Endodermal cell (in vitro differentiated cells): ENCODE results near the gene VTN. TPM values are rescaled to one million over a fixed set of nuclear protein-coding genes. Genes with fewer than 3 reads are reported as not detected.

Experiments used
- DNase-seq: peaks from one replicate; pipeline ENCODE4 v3.0.0-alpha.2; 2017
- H3K27ac ChIP-seq: 2 replicates; pipeline ENCODE4 v1.5.1; 2013; ENCODE audit warnings: mild to moderate bottlenecking, low read depth, low read length, moderate library complexity
- H3K27me3 ChIP-seq: 2 replicates; pipeline ENCODE4 v1.6.1; 2013; ENCODE audit warnings: mild to moderate bottlenecking, low read length, moderate library complexity; ENCODE audit not compliant: insufficient read depth, control insufficient read depth, poor library complexity, severe bottlenecking
- H3K36me3 ChIP-seq: 2 replicates; pipeline ENCODE4 v1.7.0; 2013; ENCODE audit warnings: mild to moderate bottlenecking, low read length, moderate library complexity; ENCODE audit not compliant: control insufficient read depth, insufficient read depth
- H3K4me1 ChIP-seq: one replicate; pipeline ENCODE4 v1.7.0; 2013; ENCODE audit warnings: low read length; ENCODE audit not compliant: control insufficient read depth, insufficient read depth
- H3K4me3 ChIP-seq: 2 replicates; pipeline ENCODE4 v1.5.1; 2013; ENCODE audit warnings: mild to moderate bottlenecking, low read length, moderate library complexity
- H3K9ac ChIP-seq: 2 replicates; pipeline ENCODE4 v1.6.1; 2013; ENCODE audit warnings: mild to moderate bottlenecking, low read length, moderate library complexity; ENCODE audit not compliant: poor library complexity, severe bottlenecking; ENCODE audit errors: extremely low read depth
- H3K9me3 ChIP-seq: 2 replicates; pipeline ENCODE4 v1.6.1; 2013; ENCODE audit warnings: mild to moderate bottlenecking, low read length, moderate library complexity; ENCODE audit not compliant: control insufficient read depth
- H3K27ac Mint-ChIP-seq: 2 replicates; pipeline ENCODE4 v1.8.0; 2020; ENCODE audit warnings: mixed read lengths
- H3K27me3 Mint-ChIP-seq: 2 replicates; pipeline ENCODE4 v1.8.0; 2021; ENCODE audit warnings: mild to moderate bottlenecking, mixed read lengths; ENCODE audit not compliant: insufficient read depth
- H3K36me3 Mint-ChIP-seq: 2 replicates; pipeline ENCODE4 v1.8.0; 2020; ENCODE audit warnings: low read depth, mixed read lengths
- H3K4me1 Mint-ChIP-seq: 2 replicates; pipeline ENCODE4 v1.8.0; 2020; ENCODE audit warnings: mixed read lengths
- H3K4me3 Mint-ChIP-seq: 2 replicates; pipeline ENCODE4 v1.8.0; 2020; ENCODE audit warnings: mild to moderate bottlenecking, moderate library complexity, mixed read lengths
- H3K9me3 Mint-ChIP-seq: 2 replicates; pipeline ENCODE4 v1.8.0; 2020; ENCODE audit warnings: mild to moderate bottlenecking, mixed read lengths
- CTCF ChIP-seq: fragments of 200-600 bp; sonication (generic); conservative IDR thresholded peaks from 2 replicates; pipeline ENCODE4 v1.5.0; 2021; ENCODE audit warnings: antibody characterized with exemption, mild to moderate bottlenecking
- WGBS, 2 experiments: methylation state at CpG; one replicate each; pipeline versions ENCODE4 v1.1.5 to v1.1.7; 2013; ENCODE audit warnings: missing lambda C conversion rate in 2 of 2, mixed read lengths in 1 of 2; ENCODE audit not compliant: insufficient coverage in 1 of 2, insufficient read length in 1 of 2; 5-methylcytosine and 5-hydroxymethylcytosine counted together
- total RNA-seq, 2 donors: library from RNA; stranded (reverse); fragmentation: NEBNext Ultra II Directional in 1 of 2; extraction: Animal tissue kit (Norgen Biotek cat#: 25700) in 1 of 2; gene quantifications; 2 replicates in 1 of 2; 3 replicates in 1 of 2; pipeline ENCODE4 v1.2.1, GENCODE V29; 2021

Gene VTN
- total RNA-seq, 2 donors from 2014 or later = 2.5 to 6.7 TPM

DNA sequence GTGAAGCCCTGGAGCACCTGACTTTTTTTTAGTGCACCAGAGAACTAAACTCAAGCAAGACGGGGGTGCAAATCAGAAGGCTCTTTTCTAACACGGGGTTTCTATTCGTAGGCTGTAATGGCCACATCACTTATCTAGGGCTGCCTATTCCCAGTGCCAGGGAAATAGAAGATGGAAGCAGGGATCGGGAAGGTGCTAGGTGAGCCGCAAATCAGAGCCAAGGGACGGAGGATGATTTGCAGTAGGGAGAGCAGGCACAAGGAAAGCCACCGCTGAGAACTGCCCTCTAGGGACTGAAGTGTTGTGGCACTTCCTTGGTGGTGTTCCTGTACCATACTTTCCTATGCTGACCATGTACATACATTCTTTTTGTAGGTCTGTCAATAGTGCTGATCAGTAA, 43.7 kb upstream of the VTN start:
- H3K9me3 ChIP-seq = no peaks in the 10 kb centered on the region
- peak; percentile 42 for TF ChIP-seq CTCF
- H3K4me1 ChIP-seq = no peaks in the 10 kb centered on the region
- Mint-ChIP-seq H3K9me3 (no peaks in the 10 kb centered on the region), H3K27me3 (peaks cover 42% of the 10 kb centered on the region), H3K27ac (no peak overlapping the region), H3K4me3 (no peak overlapping the region), H3K4me1 (peaks cover 7% of the 10 kb centered on the region), H3K36me3 (no peaks in the 10 kb centered on the region)
- H3K9ac ChIP-seq = no peak overlapping the region
- H3K36me3 ChIP-seq = no peaks in the 10 kb centered on the region
- peak; percentile 75 for DNase-seq
- no peak overlapping the region for H3K4me3 ChIP-seq
- 74 to 75% methylated on average over 7 of the region's 7 CpGs for WGBS, 2 experiments
- no peaks in the 10 kb centered on the region for H3K27me3 ChIP-seq
- no peak overlapping the region for H3K27ac ChIP-seq

DNA sequence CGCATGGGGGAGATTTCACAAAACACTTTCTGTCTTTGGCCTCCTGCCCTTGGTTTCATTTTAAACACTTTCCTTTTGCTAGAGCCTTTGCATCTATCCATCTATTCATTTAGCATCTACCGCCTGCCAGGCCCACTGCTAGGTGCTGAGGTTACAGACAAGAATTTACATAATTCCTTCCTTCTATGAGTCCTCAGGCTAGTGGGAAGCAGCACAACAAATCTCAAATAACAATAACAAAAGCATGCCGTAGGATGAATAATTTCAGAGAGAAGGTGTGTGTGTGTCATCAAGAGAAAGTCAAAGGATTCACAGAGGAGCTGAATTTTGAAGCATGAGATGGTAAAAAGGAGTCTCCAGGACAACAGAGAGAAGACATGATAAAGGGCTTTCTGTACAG, 42.0 kb upstream of the VTN start:
- Mint-ChIP-seq H3K4me1 (peaks cover 23% of the 10 kb centered on the region), H3K4me3 (no peak overlapping the region), H3K27me3 (peaks cover 33% of the 10 kb centered on the region), H3K27ac (no peak overlapping the region), H3K9me3 (no peaks in the 10 kb centered on the region), H3K36me3 (no peaks in the 10 kb centered on the region)
- no peaks in the 10 kb centered on the region for H3K27me3 ChIP-seq
- H3K36me3 ChIP-seq = no peaks in the 10 kb centered on the region
- no peak for DNase-seq
- H3K27ac ChIP-seq = no peak overlapping the region
- 59 to 72% methylated on average over 3 of the region's 3 CpGs for WGBS, 2 experiments
- H3K9ac ChIP-seq = no peak overlapping the region
- H3K4me3 ChIP-seq = no peak overlapping the region
- TF ChIP-seq CTCF = no peak
- peaks cover 6% of the 10 kb centered on the region for H3K4me1 ChIP-seq
- H3K9me3 ChIP-seq = no peaks in the 10 kb centered on the region

GRCh38 chr17:28407974-28408306, 37.8 kb upstream of the VTN start:
- no peak overlapping the region for H3K27ac ChIP-seq
- H3K4me1 ChIP-seq = peaks cover 11% of the 10 kb centered on the region
- WGBS, 2 experiments = 64 to 79% methylated on average over 1 of the region's 1 CpG
- Mint-ChIP-seq H3K4me1 (peaks cover 43% of the 10 kb centered on the region), H3K27ac (peak overlapping the region; percentile 2), H3K36me3 (no peaks in the 10 kb centered on the region), H3K9me3 (no peaks in the 10 kb centered on the region), H3K27me3 (peaks cover 17% of the 10 kb centered on the region), H3K4me3 (no peak overlapping the region)
- TF ChIP-seq CTCF = no peak
- no peaks in the 10 kb centered on the region for H3K27me3 ChIP-seq
- no peaks in the 10 kb centered on the region for H3K9me3 ChIP-seq
- H3K36me3 ChIP-seq = no peaks in the 10 kb centered on the region
- no peak for DNase-seq
- H3K4me3 ChIP-seq = no peak overlapping the region
- H3K9ac ChIP-seq = no peak overlapping the region
